Vagina (tissue), 2 donors: ENCODE data around the gene LILRB4.

ENCODE experiments used
- POLR2AphosphoS5 ChIP-seq, 2 donors: sonication (generic); formaldehyde crosslinking; IDR thresholded peaks; one replicate each; pipeline ENCODE4 v1.9.0; 2017; ENCODE audit warnings: antibody characterized with exemption in 2 of 2, mild to moderate bottlenecking in 2 of 2, low read depth in 1 of 2; ENCODE audit not compliant: insufficient read depth in 1 of 2
- TF ChIP-seq, protein P1 (sequence below), 3 experiments: fragments of 450-650 bp in 2 of 3; fragments of 200-600 bp in 1 of 3; sonication (generic) in 1 of 3; IDR thresholded peaks; one replicate each; pipeline ENCODE4 v1.5.1; 2017 to 2019; ENCODE audit warnings: antibody characterized with exemption in 3 of 3, mild to moderate bottlenecking in 2 of 3, moderate library complexity in 2 of 3

DNA sequence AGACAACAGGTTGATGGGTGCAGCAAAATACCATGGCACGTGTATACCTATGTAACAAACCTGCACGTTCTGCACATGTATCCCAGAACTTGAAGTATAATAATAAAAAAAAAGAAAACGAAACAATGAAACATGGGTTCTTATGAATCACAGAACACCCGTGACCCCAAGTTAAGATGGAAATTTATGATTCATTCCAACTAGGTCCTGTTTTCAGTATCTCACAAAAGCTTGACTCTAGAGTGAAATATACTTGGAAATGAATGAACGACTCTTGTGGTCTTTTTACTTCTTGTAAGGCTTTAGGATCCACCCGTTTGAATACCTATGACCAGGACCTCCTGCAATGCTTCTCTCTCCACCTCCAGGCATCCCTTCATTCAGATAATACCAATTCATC is 3.5 kb upstream of the LILRB4 start:
- TF ChIP-seq, protein P1, sequence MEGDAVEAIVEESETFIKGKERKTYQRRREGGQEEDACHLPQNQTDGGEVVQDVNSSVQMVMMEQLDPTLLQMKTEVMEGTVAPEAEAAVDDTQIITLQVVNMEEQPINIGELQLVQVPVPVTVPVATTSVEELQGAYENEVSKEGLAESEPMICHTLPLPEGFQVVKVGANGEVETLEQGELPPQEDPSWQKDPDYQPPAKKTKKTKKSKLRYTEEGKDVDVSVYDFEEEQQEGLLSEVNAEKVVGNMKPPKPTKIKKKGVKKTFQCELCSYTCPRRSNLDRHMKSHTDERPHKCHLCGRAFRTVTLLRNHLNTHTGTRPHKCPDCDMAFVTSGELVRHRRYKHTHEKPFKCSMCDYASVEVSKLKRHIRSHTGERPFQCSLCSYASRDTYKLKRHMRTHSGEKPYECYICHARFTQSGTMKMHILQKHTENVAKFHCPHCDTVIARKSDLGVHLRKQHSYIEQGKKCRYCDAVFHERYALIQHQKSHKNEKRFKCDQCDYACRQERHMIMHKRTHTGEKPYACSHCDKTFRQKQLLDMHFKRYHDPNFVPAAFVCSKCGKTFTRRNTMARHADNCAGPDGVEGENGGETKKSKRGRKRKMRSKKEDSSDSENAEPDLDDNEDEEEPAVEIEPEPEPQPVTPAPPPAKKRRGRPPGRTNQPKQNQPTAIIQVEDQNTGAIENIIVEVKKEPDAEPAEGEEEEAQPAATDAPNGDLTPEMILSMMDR (IDR thresholded peaks at IDR 0.05): no peak
- TF ChIP-seq POLR2AphosphoS5 (IDR thresholded peaks at IDR 0.05; ENCODE audit: insufficient read depth in 1 of 2, low read depth in 1 of 2): no peak
